A673 (cell line): ENCODE measurements around the gene MZT2A. TPM values are rescaled to one million over a fixed set of nuclear protein-coding genes. Genes with fewer than 3 reads are reported as not detected.
"Not testable (repeated sequence)": the region's sequence is repeated elsewhere in the genome, so short reads cannot be mapped to it uniquely, and the experiment has no call there.

ENCODE experiments used
- BruUV-seq: library from RNA; stranded (reverse); fragments of 400-500 nt; replicated peaks from 2 replicates; lab custom pipeline; 2021; lab: Mats Ljungman, UMichigan
- CTCF ChIA-PET: fragments of 300-600 bp; sonication (Branson Sonifier 250); formaldehyde crosslinking; loops from one replicate; lab custom pipeline; 2022; ENCODE audit warnings: antibody characterized with exemption; lab: Charles Lee
- POLR2A ChIA-PET: fragments of 300-600 bp; sonication (Branson Sonifier 250); formaldehyde crosslinking; loops from one replicate; lab custom pipeline; 2022; ENCODE audit warnings: antibody characterized with exemption; ENCODE audit not compliant: low non-redundant PET; lab: Charles Lee
- DNase-seq: peaks from one replicate; pipeline ENCODE4 v3.0.0-alpha.2; 2015; ENCODE audit warnings: low spot score
- H3K27ac ChIP-seq: fragments of 200-600 bp; sonication (generic); 2 replicates; pipeline ENCODE4 v1.5.1; 2016; ENCODE audit warnings: mixed run types, low read depth, mild to moderate bottlenecking, mixed read lengths, antibody characterized with exemption, low read length; ENCODE audit not compliant: poor library complexity, severe bottlenecking
- H3K27me3 ChIP-seq: fragments of 200-600 bp; sonication (generic); replicated peaks from 2 replicates; pipeline ENCODE4 v1.6.1; 2017; ENCODE audit warnings: mixed run types, low read depth, mild to moderate bottlenecking, mixed read lengths, antibody characterized with exemption, low read length; ENCODE audit not compliant: insufficient read depth, poor library complexity
- H3K36me3 ChIP-seq: fragments of 200-600 bp; sonication (generic); 2 replicates; pipeline ENCODE4 v1.6.1; 2016; ENCODE audit warnings: mixed run types, mild to moderate bottlenecking, mixed read lengths, antibody characterized with exemption, low read length; ENCODE audit not compliant: insufficient read depth, poor library complexity, severe bottlenecking
- H3K4me1 ChIP-seq: fragments of 200-600 bp; sonication (generic); 2 replicates; pipeline ENCODE4 v1.6.1; 2017; ENCODE audit warnings: mixed run types, mild to moderate bottlenecking, mixed read lengths, antibody characterized with exemption, low read length; ENCODE audit not compliant: insufficient read depth, poor library complexity, severe bottlenecking
- H3K4me3 ChIP-seq: fragments of 200-600 bp; sonication (generic); 2 replicates; pipeline ENCODE4 v1.5.1; 2016; ENCODE audit warnings: low read depth, mixed run types, mild to moderate bottlenecking, mixed read lengths, low read length; ENCODE audit not compliant: poor library complexity, severe bottlenecking
- H3K9me3 ChIP-seq: fragments of 200-600 bp; sonication (generic); 2 replicates; pipeline ENCODE4 v1.6.1; 2016; ENCODE audit warnings: mixed run types, low read depth, mild to moderate bottlenecking, mixed read lengths, antibody characterized with exemption, low read length; ENCODE audit not compliant: poor library complexity, severe bottlenecking
- intact Hi-C: fragments of 100-400 bp; cut with micrococcal nuclease; formaldehyde crosslinking; loops from one replicate; pipeline ENCODE4 v1.10.0; 2022; ENCODE audit not compliant: unreplicated experiment
- total RNA-seq: library from RNA; stranded (reverse); gene quantifications from 2 replicates; pipeline ENCODE4 v1.2.3, GENCODE V29; 2021

The MZT2A gene
- total RNA-seq, 1 experiment from 2014 or later = 126 TPM

GRCh38 chr2:131471624-131472023, 20.6 kb downstream of the MZT2A start:
- H3K27ac ChIP-seq, H3K27me3 ChIP-seq, BruUV-seq, intact Hi-C loops, H3K4me1 ChIP-seq, H3K4me3 ChIP-seq, POLR2A ChIA-PET, H3K9me3 ChIP-seq, CTCF ChIA-PET, H3K36me3 ChIP-seq: not testable (repeated sequence)
- DNase-seq = peak; percentile 19

DNA sequence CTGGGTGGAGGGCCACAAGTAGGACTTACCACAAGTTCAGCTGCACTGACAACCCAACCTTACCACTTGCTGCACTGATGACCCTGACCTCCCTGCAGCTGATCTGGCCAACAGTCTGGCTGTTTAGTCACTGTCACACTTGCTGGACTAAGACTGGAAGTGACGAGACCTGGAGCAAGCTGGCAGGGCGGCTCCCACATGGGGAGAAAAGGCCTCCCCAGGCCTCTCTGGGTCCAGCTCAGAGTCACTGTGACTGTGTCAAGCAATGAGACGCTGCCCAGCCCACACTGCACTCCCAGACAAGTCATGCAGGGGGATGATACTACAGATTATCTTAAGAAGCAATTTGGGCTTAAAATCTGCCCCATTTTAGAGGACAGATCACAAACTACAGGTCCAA, 21.3 kb downstream of the MZT2A start:
- H3K27me3 ChIP-seq, H3K4me1 ChIP-seq, H3K36me3 ChIP-seq, POLR2A ChIA-PET, H3K4me3 ChIP-seq, CTCF ChIA-PET, H3K27ac ChIP-seq, intact Hi-C loops, DNase-seq, H3K9me3 ChIP-seq, BruUV-seq: not testable (repeated sequence)

- intact Hi-C loops, BruUV-seq: not testable (repeated sequence)
These were observed 24.5 kb downstream of the MZT2A start for GRCh38 chr2:131467722-131468121.

GRCh38 chr2:131454914-131455313, 37.3 kb downstream of the MZT2A start:
- DNase-seq = not testable (repeated sequence)

More at GRCh38 chr2:131467722-131468121, 24.5 kb downstream of the MZT2A start:
- CTCF ChIA-PET, POLR2A ChIA-PET, H3K4me1 ChIP-seq, H3K36me3 ChIP-seq, H3K4me3 ChIP-seq, H3K9me3 ChIP-seq, DNase-seq, H3K27me3 ChIP-seq, H3K27ac ChIP-seq: not testable (repeated sequence)

GRCh38 chr2:131451265-131451949, 40.8 kb downstream of the MZT2A start:
- CTCF ChIA-PET, H3K36me3 ChIP-seq, POLR2A ChIA-PET, DNase-seq, H3K27me3 ChIP-seq, BruUV-seq, intact Hi-C loops, H3K27ac ChIP-seq, H3K4me1 ChIP-seq, H3K4me3 ChIP-seq, H3K9me3 ChIP-seq: not testable (repeated sequence)

More at GRCh38 chr2:131454914-131455313, 37.3 kb downstream of the MZT2A start:
- CTCF ChIA-PET, H3K4me1 ChIP-seq, H3K4me3 ChIP-seq, intact Hi-C loops, H3K36me3 ChIP-seq, BruUV-seq, H3K9me3 ChIP-seq, H3K27me3 ChIP-seq, POLR2A ChIA-PET, H3K27ac ChIP-seq: not testable (repeated sequence)

- H3K36me3 ChIP-seq, H3K4me1 ChIP-seq, H3K9me3 ChIP-seq, H3K27ac ChIP-seq, CTCF ChIA-PET, H3K4me3 ChIP-seq, H3K27me3 ChIP-seq, DNase-seq, BruUV-seq, POLR2A ChIA-PET, intact Hi-C loops: not testable (repeated sequence)
These were observed 44.2 kb downstream of the MZT2A start for GRCh38 chr2:131447981-131448380.
